Fibroblast of pulmonary artery (primary cell): ENCODE measurements around the gene CDCP1.

ENCODE experiments used
- DNase-seq: peaks from one replicate; pipeline ENCODE4 v3.0.0-alpha.2; 2010; ENCODE audit warnings: low read depth
- H3K4me3 ChIP-seq: replicated peaks from 2 replicates; pipeline ENCODE4 v1.5.1; 2011; ENCODE audit warnings: low read depth, mild to moderate bottlenecking, control low read depth, low read length, moderate library complexity
- CTCF ChIP-seq: IDR thresholded peaks from 2 replicates; pipeline ENCODE4 v1.5.1; 2011; ENCODE audit warnings: mild to moderate bottlenecking, control low read depth, low read length, inconsistent platforms; ENCODE audit errors: missing control alignments

CDCP1 gene

GRCh38 chr3:45066109-45066801 lies 79.9 kb downstream of the CDCP1 start:
- no peak overlapping the region for H3K4me3 ChIP-seq
- DNase-seq, result no peak
- no peak for TF ChIP-seq CTCF

DNA sequence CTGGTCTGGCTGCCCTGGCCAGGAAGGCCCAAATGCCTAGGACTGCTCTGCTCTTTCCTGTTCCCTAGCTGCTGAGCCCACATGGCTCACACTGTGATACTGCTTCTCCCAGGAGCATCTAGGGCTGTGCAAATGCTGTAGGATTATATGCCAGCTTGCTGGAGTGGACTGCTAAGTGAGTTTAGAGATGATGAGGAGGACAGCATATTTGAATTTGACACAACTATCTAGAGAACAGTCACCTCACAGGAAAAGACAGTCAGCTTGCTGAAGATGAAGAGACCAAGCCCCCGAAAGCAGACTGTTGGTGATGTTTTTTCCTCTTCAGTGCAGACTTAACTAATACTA lies 80.8 kb downstream of the CDCP1 start:
- no peak for TF ChIP-seq CTCF

DNA sequence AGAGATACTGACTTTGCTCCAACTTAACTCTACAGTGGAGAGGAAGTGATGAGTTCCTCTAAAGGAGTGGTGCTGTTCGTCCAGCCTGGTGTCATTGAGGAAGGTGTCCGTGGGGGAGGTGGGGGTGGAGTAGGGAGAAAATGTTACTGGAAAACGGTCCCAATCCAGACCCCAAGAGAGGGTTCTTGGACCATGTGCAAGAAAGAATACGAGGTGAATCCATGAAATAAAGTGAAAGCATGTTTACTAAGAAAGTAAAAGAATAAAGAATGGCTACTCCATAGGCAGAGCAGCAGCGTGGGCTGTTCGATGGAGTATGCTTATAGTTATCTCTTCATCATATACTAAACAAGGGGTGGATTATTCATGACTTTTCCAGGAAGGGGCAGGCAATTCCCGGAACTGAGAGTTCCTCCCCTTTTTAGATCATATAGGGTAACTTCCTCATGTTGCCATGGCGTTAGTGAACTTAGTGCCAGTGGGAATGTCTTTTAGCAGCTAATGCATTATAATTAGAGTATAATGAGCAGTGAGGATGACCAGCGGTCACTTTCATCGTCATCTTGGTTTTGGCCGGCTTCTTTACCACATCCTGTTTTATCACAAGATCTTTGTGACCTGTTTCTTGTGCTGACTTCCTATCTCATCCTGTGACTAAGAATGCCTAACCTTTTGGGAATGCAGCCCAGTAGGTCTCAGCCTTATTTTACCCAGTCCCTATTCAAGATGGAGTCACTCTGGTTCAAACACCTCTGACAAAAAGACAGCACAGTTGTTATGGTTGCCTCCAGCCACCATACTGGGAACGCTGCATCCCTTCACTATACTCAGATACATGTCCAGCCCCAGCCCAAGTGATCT lies 81.4 kb downstream of the CDCP1 start:
- DNase-seq, result peak; percentile 82

More for the DNA sequence above, 80.8 kb downstream of the CDCP1 start:
- no peak for DNase-seq
- H3K4me3 ChIP-seq, result no peak overlapping the region

DNA sequence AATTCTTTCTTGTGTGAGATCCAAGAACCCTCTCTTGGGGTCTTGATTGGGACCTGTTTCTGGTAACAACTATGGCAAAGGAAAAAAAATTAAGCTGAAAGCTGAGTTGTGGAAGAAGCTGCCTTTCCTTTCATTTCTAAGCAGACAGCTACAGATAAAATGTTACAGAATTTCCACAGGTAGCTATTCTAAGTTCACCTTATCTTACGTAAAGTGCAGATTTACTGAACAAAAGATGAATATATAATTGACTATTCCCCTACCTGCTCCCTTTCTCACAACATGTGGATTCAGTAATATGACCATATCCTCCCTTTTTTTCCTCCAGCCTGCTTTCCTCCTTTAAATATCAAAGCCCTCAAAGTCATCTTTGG lies 83.5 kb downstream of the CDCP1 start:
- DNase-seq, result no peak
- TF ChIP-seq CTCF, result no peak
- H3K4me3 ChIP-seq, result no peak overlapping the region

More for the DNA sequence above, 81.4 kb downstream of the CDCP1 start:
- H3K4me3 ChIP-seq, result peak overlapping the region; percentile 14
- TF ChIP-seq CTCF, result no peak

DNA sequence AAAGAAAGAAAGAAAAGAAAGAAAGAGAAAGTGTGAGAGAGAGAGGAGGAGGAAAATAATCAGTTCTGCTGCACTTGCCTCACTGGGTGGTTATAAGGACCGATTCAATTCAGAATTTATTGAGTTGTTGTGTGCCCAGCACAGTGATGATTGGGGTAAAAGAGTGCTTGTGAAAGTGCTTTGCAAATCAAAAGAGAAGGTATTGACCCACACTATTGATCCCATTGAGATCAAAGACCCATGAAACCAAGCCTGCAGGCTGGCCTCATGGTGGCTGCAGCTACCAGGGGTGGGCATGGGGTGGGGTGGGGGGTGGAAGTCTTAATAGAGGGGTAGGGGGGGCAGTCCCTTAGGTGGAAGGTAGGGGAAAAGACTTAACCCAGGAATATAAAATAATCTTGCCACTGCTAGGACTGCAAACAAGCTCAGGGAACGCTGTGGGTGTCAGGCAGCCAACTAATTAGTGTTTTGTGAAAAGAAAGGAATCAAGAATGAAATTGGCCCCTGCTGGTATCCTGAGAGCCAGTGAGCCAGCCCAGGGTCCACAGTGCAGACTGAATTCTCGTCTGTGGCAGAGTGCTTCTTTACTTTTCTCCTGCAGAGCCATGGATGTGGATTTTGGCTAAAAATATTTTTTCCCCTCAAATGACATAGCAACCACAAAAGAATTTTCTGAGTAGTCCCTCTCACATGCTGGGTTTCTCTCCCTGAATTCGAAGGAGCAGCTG lies 85.8 kb downstream of the CDCP1 start:
- DNase-seq, result no peak
- H3K4me3 ChIP-seq, result no peak overlapping the region
- TF ChIP-seq CTCF, result no peak

DNA sequence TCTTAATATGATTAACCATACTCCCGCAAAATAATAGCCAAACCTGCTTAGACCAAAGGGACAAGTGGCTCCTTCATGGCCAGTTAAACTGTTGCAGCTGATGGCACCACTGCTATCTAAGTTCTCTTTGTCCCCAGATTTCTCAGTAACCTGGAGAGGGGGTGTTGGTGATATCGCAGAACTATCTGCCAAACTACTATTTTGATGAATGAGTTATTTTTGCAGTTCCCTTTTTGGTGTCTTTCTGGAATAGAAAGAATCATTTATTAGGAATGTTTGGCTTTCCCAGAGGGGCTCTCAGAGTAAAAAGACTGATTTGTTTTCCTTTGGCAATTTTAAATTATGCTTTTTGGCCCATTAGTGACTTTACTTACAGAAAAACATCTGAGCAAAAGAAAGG lies 87.0 kb downstream of the CDCP1 start:
- DNase-seq, result no peak
- H3K4me3 ChIP-seq, result no peak overlapping the region
- no peak for TF ChIP-seq CTCF
